MCF 10A (cell line): ENCODE data around the gene TMEM184B. TPM values are rescaled to one million over a fixed set of nuclear protein-coding genes. Genes with fewer than 3 reads are reported as not detected.

Experiments used
- BruUV-seq: library from RNA; stranded (reverse); fragments of 400-500 nt; replicated peaks from 2 replicates; lab custom pipeline; 2021; lab: Mats Ljungman, UMichigan
- CTCF ChIA-PET: fragments of 300-600 bp; sonication (Branson Sonifier 250); formaldehyde crosslinking; extraction: SDS; loops from one replicate; lab custom pipeline; 2021; ENCODE audit warnings: antibody characterized with exemption, inconsistent platforms; lab: Yijun Ruan, JAX
- POLR2A ChIA-PET: fragments of 300-600, 350-650 bp; sonication (Branson Sonifier 250); formaldehyde crosslinking; extraction: SDS; loops from one replicate; lab custom pipeline; 2020; ENCODE audit warnings: antibody characterized with exemption, inconsistent platforms; lab: Yijun Ruan, JAX
- DNase-seq: peaks from one replicate; pipeline ENCODE4 v3.0.0-alpha.2; 2018; ENCODE audit not compliant: unreplicated experiment
- H3K27ac Mint-ChIP-seq: one replicate; pipeline ENCODE4 v1.8.0; 2022; ENCODE audit warnings: mild to moderate bottlenecking, low read depth, mixed read lengths; ENCODE audit not compliant: unreplicated experiment
- H3K27me3 Mint-ChIP-seq: one replicate; pipeline ENCODE4 v1.8.0; 2022; ENCODE audit warnings: mixed read lengths; ENCODE audit not compliant: insufficient read depth, unreplicated experiment
- H3K36me3 Mint-ChIP-seq: one replicate; pipeline ENCODE4 v1.8.0; 2022; ENCODE audit warnings: mild to moderate bottlenecking, moderate library complexity, mixed read lengths; ENCODE audit not compliant: insufficient read depth, unreplicated experiment
- H3K4me1 Mint-ChIP-seq: one replicate; pipeline ENCODE4 v1.8.0; 2022; ENCODE audit warnings: mixed read lengths; ENCODE audit not compliant: insufficient read depth, unreplicated experiment
- H3K4me3 Mint-ChIP-seq: one replicate; pipeline ENCODE4 v1.8.0; 2022; ENCODE audit warnings: mild to moderate bottlenecking, moderate library complexity, mixed read lengths; ENCODE audit not compliant: unreplicated experiment
- H3K9me3 Mint-ChIP-seq: one replicate; pipeline ENCODE4 v1.8.0; 2022; ENCODE audit warnings: mixed read lengths; ENCODE audit not compliant: unreplicated experiment
- CTCF ChIP-seq: fragments of 200-600 bp; IDR thresholded peaks from one replicate; pipeline ENCODE4 v1.8.0; 2022; ENCODE audit warnings: antibody characterized with exemption, mild to moderate bottlenecking; ENCODE audit not compliant: unreplicated experiment
- intact Hi-C: fragments of 100-400 bp; cut with micrococcal nuclease; formaldehyde crosslinking; loops from 2 replicates; pipeline ENCODE4 v1.14.1; 2022
- total RNA-seq: library from RNA; stranded (reverse); gene quantifications from 2 replicates; pipeline ENCODE4 v1.2.3, GENCODE V29; 2022

Gene TMEM184B
- total RNA-seq, 1 experiment from 2014 or later, result 58.7 TPM

GRCh38 chr22:38315823-38316363 lies 43.1 kb upstream of the TMEM184B start:
- H3K9me3 Mint-ChIP-seq, result no peaks in the 10 kb centered on the region
- ChIA-PET POLR2A (interaction anchor here (0.6 to 10.0 kb wide), 14 partner anchors 10 to 390 kb away, joined by 3 to 146 read pairs (median 4); partner anchors contain the start of genes GTPBP1, MAFF, PLA2G6 and TMEM184B), CTCF (interaction anchor here (1.3 kb wide), 1 partner anchor 83 kb away, joined by 3 read pairs; no protein-coding TSS in a partner anchor)
- H3K4me1 Mint-ChIP-seq, result peaks cover 51% of the 10 kb centered on the region
- DNase-seq, result peak; percentile 49
- TSS peak; percentile 6 for BruUV-seq
- peak overlapping the region; percentile 93 for H3K4me3 Mint-ChIP-seq
- intact Hi-C loops, result loop anchor here (5.0 kb wide), 1 partner anchor 74 kb away; no protein-coding TSS in a partner anchor
- no peaks in the 10 kb centered on the region for H3K27me3 Mint-ChIP-seq
- TF ChIP-seq CTCF, result no peak
- peaks cover 38% of the 10 kb centered on the region for H3K36me3 Mint-ChIP-seq
- peak overlapping the region; percentile 93 for H3K27ac Mint-ChIP-seq

DNA sequence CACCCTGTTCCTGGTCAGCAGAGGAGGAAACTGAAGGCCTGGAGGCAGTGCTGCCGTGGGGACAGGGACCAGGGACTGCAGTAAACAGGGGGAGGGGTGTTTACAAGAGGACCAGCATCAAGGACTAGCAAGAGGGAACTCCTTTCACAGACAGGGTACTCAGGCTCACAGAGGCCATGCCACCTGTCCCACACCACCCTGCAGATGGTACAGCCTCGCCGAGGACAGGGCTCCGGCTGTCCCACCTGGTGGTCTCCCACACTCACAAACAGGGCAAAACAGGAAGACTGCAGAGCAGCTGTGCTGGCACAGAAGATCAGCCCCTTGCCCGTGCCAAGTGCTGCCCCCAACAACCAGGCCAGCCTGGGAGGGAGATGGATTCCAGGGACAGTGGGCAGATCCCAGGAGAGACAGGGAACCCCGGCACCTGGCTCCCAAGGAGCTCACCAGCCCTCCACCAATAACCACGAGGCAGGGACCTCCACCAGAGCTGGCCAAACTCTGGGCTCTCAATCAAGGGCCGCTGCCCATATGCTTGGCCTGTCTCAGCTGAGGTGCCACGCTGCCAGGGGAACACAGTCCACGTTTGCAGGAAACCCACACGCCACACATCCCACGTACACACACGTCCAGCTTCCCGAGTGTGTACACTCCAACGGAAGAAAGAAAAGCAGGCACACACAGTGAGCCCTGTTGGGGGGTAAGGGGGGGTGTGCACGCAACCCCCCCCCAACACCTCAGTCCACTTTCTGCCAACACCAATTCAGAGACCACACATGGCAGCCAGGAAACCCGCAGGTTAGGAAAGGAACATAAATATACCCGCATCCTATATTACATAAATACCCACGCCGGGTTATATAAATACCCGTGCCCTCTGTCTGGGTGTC lies 42.4 kb upstream of the TMEM184B start:
- Mint-ChIP-seq H3K36me3 (peaks cover 45% of the 10 kb centered on the region), H3K9me3 (no peaks in the 10 kb centered on the region), H3K27ac (peak overlapping the region; percentile 93), H3K27me3 (no peaks in the 10 kb centered on the region), H3K4me3 (peak overlapping the region; percentile 93), H3K4me1 (peaks cover 55% of the 10 kb centered on the region)
- BruUV-seq, result TSS peak; percentile 8
- intact Hi-C loops, result loop anchor here (5.0 kb wide), 1 partner anchor 73 kb away; no protein-coding TSS in a partner anchor
- DNase-seq, result peak; percentile 34
- CTCF ChIA-PET, result interaction anchor here (0.7 to 1.6 kb wide), 4 partner anchors 10 to 260 kb away, joined by 3 to 10 read pairs (median 3); no protein-coding TSS in a partner anchor
- POLR2A ChIA-PET, result interaction anchor here (0.6 to 10.0 kb wide), 15 partner anchors 9 to 315 kb away, joined by 3 to 146 read pairs (median 5); partner anchors contain the start of genes MAFF, PLA2G6 and TMEM184B
- TF ChIP-seq CTCF, result no peak

- Mint-ChIP-seq H3K27me3 (no peaks in the 10 kb centered on the region), H3K4me3 (peak overlapping the region; percentile 93), H3K4me1 (peaks cover 57% of the 10 kb centered on the region), H3K27ac (peak overlapping the region; percentile 93), H3K36me3 (peaks cover 54% of the 10 kb centered on the region), H3K9me3 (no peaks in the 10 kb centered on the region)
- peak; percentile 52 for DNase-seq
- ChIA-PET POLR2A (interaction anchor here (0.6 to 10.0 kb wide), 14 partner anchors 8 to 994 kb away, joined by 3 to 146 read pairs (median 5); partner anchors contain the start of genes KDELR3, MAFF, PLA2G6 and TMEM184B), CTCF (interaction anchor here (0.7 to 1.6 kb wide), 3 partner anchors 9 to 259 kb away, joined by 3 to 10 read pairs (median 3); no protein-coding TSS in a partner anchor)
- BruUV-seq, result no TSS peak
- no peak for TF ChIP-seq CTCF
- intact Hi-C loops, result no loop called here
These were observed 41.5 kb upstream of the TMEM184B start for GRCh38 chr22:38314051-38314932.
